NOMO-1 treated with DMSO at 0.1 percent for 48 hours (cell line): ENCODE measurements around the gene SLC27A2.
A peak's percentile ranks its signal among the peaks of the same experiment; 100 is the strongest.

Experiments used
- DNase-seq: peaks from one replicate; lab custom pipeline; 2025; ENCODE audit not compliant: unreplicated experiment; lab: John Stamatoyannopoulos, UW

The SLC27A2 gene

GRCh38 chr15:50234764-50235163, 52.8 kb downstream of the SLC27A2 start:
- no peak for DNase-seq

GRCh38 chr15:50235794-50236193, 53.8 kb downstream of the SLC27A2 start:
- DNase-seq = no peak

GRCh38 chr15:50236433-50236832, 54.4 kb downstream of the SLC27A2 start:
- DNase-seq = no peak

GRCh38 chr15:50238255-50238654, 56.3 kb downstream of the SLC27A2 start:
- DNase-seq = no peak

GRCh38 chr15:50241684-50242450, 59.9 kb downstream of the SLC27A2 start:
- DNase-seq = peak; percentile 27

- DNase-seq = no peak
These were observed 62.2 kb downstream of the SLC27A2 start for GRCh38 chr15:50244153-50244552.

- no peak for DNase-seq
These were observed 63.1 kb downstream of the SLC27A2 start for GRCh38 chr15:50244959-50245624.

- DNase-seq = no peak
These were observed 64.6 kb downstream of the SLC27A2 start for GRCh38 chr15:50246631-50247030.

- DNase-seq = peak; percentile 75
These were observed 66.0 kb downstream of the SLC27A2 start for GRCh38 chr15:50247819-50248655.

GRCh38 chr15:50248994-50249582, 67.1 kb downstream of the SLC27A2 start:
- DNase-seq = no peak

GRCh38 chr15:50249704-50250103, 67.7 kb downstream of the SLC27A2 start:
- no peak for DNase-seq

GRCh38 chr15:50250760-50251394, 68.9 kb downstream of the SLC27A2 start:
- DNase-seq = no peak

GRCh38 chr15:50251638-50252182, 69.7 kb downstream of the SLC27A2 start:
- no peak for DNase-seq

GRCh38 chr15:50252556-50252955, 70.6 kb downstream of the SLC27A2 start:
- no peak for DNase-seq

GRCh38 chr15:50256188-50257041, 74.4 kb downstream of the SLC27A2 start:
- DNase-seq = no peak

GRCh38 chr15:50257332-50257731, 75.3 kb downstream of the SLC27A2 start:
- no peak for DNase-seq

- peak; percentile 85 for DNase-seq
These were observed 75.9 kb downstream of the SLC27A2 start for GRCh38 chr15:50257924-50258323.

- DNase-seq = no peak
These were observed 77.3 kb downstream of the SLC27A2 start for GRCh38 chr15:50259276-50259675.

GRCh38 chr15:50260969-50261496, 79.0 kb downstream of the SLC27A2 start:
- DNase-seq = no peak
